ENCODE data around the gene UBR3. TPM values are rescaled to one million over a fixed set of nuclear protein-coding genes. Genes with fewer than 3 reads are reported as not detected.

The UBR3 gene
- total RNA-seq, 1 donor from 2014 or later = 109 TPM

DNA sequence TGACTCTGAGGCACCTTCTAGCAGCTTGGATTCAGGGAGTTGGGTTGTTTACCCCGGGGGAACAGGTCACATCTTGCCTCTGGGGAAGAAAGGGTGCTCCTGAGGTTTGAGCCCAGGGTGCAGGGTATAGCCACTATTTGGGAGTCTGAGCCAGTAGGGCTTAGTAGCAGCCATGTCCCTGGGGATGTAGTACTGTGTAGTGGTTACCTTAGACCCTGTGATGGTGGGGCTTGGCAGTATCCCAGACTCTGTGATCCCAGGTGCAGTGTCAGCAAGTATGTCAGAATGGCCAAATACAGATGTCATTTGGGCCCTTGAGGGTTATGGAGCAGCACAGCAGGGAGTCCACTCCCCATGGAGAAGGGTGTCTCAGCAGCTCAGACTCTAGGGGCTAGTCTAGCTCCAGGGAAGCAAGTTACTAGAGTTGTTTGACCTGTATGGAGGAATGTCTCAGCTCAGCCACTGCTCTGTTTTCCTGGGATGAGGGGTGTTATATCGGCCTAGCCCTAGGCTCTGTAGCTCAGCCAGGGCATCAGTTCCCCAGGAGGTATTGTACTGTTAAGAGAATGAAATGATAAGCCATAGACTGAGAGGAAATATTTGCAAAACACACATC is 151.3 kb downstream of the UBR3 start:
- ATAC-seq (no peak), DNase-seq (ENCODE audit: missing footprints) (no peak)
- intact Hi-C loops (cut with DNase I) = no loop called here

DNA sequence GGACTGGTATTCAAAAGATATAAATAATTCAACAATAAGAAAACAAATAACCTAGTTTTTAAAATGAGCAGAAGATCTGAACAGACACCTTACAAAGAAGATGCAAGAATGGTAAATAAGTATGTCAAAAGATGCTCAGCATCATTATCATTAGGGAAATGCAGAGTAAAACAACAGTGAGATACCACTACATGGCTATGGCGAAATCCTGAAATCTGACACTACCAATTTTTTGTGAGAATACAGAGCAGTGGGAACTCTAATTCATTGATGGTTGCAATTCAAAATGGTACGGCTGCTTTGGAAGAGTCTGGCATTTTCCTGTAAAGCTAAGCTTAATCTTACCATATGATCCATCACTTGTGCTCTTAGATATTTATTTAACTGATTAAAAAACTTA is 151.8 kb downstream of the UBR3 start:
- intact Hi-C loops (cut with DNase I) = no loop called here
- DNase-seq (ENCODE audit: missing footprints) (no peak), ATAC-seq (no peak)

DNA sequence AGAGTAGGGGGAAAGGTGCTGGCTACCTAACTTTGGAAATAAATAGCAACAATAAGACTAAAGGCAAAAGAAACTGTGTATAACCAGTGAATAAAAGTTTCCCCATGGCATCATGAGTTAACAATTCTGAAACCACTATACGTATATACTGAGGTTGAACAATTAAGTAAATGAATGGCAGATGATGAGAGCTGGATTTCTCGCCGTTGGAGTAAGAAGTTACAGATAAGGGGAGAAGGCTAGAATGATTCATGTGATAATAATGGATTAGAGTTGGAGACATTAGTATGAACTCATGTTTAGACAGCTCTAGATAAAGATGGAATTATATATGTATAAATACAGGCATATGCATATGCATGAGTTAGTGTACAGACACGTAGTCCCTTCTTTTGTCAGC is 152.7 kb downstream of the UBR3 start:
- DNase-seq (ENCODE audit: missing footprints) (no peak), ATAC-seq (no peak)
- intact Hi-C loops (cut with DNase I) = no loop called here

DNA sequence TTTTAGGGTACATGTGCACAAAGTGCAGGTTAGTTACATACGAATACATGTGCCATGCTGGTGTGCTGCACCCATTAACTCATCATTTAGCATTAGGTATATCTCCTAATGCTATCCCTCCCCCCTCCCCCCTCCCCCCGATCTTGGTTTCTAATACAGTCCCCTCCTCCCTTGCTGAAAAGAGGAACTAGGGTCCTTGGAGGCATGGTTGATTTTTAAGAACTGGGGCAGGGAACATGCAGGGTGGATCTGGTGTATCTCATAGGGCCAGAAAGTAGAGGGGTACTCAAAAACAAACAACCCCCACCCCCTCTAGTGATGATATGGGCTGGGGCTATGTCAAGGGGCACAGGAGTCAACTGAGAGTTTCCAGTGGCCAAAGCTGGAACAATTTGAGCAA is 153.4 kb downstream of the UBR3 start:
- no peak for ATAC-seq
- DNase-seq (ENCODE audit: missing footprints) = no peak
- intact Hi-C loops (cut with DNase I) = no loop called here

DNA sequence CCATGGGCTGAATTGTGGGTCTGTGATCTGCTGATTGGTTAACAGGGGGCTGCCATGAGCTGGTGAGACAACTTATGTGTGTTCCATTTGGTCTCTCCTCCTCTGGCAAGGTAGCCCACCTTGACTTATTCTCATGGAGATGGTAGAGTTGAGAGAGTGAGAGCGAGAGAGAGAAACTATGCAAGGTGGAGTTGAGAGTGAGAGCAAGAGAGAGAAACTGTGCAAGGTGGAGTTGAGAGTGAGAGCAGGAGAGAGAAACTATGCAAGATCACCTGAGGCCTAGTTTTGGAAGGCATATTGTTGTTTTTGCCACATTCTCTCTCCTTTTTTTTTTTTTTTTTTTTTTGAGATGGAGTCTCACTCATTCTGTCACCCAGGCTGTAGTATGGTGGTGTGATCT is 155.7 kb downstream of the UBR3 start:
- intact Hi-C loops (cut with DNase I) = no loop called here
- DNase-seq (ENCODE audit: missing footprints) = no peak
- no peak for ATAC-seq

DNA sequence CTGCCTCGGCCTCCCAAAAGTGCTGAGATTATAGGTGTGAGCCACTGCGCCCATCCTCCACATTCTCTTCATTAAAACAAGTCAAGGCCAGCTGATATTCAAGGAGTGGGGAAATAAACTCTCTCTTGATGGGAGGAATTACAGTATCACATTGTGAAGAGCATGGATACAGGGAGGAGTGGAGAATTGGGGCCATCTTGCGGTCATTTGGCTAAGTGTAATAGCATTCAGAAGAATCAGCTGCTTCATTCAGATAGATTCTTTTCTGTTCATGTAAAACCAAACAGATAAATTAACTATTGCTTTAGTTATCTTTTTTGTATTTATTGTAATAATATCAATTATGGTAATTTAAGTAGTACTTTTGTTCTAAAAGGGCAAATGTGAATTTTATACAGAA is 156.3 kb downstream of the UBR3 start:
- DNase-seq (ENCODE audit: missing footprints) = no peak
- no peak for ATAC-seq
- intact Hi-C loops (cut with DNase I) = no loop called here

DNA sequence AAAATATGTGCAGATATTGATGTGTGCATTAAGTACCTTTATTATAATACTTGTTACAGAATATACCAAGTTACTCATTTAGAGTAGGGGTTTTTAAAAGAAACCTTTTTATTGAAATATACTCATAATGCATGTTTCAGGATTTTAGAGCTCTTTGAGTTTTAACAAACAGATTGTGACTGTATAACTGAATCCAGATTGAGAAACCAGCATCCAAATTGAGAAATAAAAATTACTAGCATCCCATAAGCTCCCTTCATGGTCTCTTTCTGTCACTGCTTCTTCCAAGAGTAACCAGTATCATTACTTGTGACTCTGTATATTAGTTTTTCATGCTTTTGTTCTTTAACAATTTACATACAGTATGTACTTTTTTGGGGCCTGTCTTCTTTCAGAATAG is 156.9 kb downstream of the UBR3 start:
- no peak for DNase-seq (ENCODE audit: missing footprints)
- intact Hi-C loops (cut with DNase I) = no loop called here
- ATAC-seq = no peak

DNA sequence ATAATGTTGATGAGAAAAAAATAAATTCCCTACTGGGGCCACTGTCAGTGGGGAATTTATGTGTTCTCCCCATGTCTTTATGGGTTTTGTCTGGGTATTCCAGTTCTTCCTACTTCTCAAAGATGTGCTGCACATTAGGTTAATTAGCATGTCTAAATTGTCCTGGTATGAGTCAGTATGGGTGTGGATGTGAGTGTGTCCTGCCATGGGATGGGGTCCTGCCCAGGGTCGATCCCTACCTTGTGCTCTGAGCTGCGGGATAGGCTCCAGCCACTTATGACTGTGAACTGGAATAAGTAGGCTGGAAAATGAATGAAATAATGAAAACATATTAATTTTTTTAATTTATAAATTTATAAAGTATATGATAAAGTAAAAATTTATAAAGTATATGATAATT is 167.5 kb downstream of the UBR3 start:
- ATAC-seq (no peak), DNase-seq (ENCODE audit: missing footprints) (no peak)
- intact Hi-C loops (cut with DNase I) = no loop called here

DNA sequence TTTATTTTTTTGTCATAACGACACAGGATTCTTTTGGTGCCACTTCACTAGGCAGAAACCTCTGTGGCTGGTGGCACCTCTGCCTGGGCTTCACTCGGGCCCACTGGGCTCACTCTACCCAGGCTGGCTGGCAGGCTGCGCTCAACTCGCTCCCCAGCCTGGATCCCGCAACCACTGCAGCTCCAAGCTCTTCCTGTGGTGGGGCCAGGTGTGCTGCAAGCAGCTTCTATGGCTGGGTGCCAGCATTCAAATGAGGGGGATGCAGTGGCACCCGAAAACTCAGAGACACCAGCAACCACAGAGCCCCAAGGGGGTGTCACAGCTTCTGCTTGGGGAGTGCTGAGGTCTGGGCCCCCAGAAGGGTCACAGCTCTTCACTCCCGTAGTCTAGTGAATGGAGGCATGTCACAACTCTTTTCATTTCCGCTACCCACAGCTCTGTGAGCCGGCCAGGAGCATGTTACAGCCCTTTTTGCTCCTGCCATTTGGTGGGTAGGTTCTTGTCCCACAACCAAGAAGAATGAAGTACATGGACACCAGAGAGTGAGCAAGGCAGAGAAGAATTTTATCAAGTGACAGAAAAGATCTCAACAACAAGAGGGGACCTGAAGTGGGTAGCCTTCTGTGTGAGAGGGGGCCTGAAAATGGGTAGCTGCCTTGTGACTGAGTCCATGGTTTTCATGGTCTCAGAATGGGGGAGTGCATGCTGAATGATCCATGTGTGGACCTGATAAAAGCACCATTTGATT is 170.1 kb downstream of the UBR3 start:
- no peak for DNase-seq (ENCODE audit: missing footprints)
- intact Hi-C loops (cut with DNase I) = no loop called here
- no peak for ATAC-seq

DNA sequence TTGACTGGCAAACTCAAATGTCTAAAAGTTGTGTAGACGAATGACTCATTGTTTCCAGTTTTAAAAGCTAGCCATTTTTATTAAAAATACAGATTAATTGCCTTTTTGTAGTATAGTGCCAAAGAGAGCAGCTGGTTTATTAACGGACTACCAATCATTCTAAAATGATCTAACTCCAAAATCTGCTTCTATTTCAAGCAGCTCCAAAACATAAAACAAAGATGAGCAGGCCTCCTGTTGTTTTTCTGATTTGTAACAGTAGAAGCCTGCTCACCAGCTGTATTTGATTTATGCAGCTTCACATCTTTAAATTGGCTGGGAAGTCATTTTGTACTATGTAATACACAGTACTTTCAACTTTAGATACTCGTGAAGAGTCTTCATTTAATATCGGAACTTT is 171.8 kb downstream of the UBR3 start:
- DNase-seq (ENCODE audit: missing footprints) = no peak
- no peak for ATAC-seq
- intact Hi-C loops (cut with DNase I) = no loop called here

DNA sequence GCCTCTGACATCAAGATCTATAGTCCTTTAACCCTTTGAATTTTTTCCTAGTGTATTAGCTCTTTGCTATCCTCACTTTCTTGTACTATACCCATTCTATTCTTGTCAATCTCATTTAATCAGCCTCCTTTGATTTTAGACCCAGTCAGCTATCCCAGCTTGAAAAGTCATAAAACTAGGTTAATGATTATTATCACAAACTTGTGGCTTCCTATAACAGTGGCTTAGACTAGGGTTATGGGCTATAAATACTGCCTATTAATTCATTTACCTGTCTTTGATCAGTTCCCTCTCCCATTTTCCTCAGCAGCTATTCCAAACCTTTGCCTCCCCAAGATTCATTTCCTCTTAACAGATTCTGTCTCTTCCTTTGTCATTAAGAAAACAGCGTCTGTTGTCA is 174.8 kb downstream of the UBR3 start:
- ATAC-seq (no peak), DNase-seq (ENCODE audit: missing footprints) (no peak)
- intact Hi-C loops (cut with DNase I) = no loop called here

DNA sequence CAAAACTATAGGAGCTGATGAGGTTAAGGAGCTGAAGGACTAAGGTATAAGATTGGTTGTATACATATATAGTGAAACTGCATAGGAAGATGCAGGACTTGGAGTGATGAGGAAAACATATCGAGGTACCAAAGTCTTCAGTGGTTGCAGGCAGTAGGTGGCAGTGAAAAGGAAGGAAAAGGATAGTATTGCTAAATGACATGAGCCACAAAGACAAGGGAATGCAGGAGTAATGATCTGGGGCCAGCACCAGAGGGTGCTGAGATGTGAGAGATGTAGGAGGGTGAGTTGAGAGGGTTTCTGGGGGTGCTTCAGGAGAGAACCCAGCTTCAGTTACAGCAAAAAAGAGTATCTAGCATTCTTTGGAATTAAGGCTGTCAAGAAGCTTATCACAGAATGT is 178.4 kb downstream of the UBR3 start:
- intact Hi-C loops (cut with DNase I) = no loop called here
- DNase-seq (ENCODE audit: missing footprints) (no peak), ATAC-seq (no peak)

DNA sequence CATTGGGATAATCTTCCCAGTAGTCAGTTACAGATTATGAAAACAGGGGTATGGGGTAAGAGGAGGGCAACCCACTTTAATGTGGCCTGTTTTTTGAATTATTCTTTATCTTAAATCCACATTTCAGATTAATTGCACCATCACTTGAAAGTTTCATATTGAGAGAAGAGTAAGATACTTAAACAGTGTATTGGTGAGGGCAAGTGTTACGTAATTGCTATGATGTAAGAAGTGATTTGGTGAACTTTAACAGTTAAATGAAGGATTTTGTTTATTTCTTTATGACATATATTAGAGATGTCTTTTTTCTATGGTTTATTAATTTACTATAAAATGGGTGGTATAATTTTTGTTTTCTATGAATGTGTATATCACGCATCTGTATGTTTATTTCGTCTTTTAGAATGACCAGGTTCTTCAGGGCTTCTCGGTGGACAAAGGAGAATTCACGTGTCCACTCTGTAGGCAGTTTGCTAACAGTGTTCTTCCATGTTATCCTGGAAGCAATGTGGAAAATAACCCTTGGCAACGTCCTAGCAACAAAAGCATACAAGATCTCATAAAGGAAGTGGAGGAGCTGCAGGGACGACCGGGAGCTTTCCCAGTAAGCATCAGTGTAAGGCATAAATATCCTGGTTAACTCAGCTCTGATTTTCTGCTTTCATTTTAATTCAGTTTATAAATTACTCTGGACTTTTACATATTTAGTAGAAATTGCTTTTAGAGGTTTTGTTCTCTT is 179.5 kb downstream of the UBR3 start:
- intact Hi-C loops (cut with DNase I) = no loop called here
- DNase-seq (ENCODE audit: missing footprints) (no peak), ATAC-seq (no peak)

DNA sequence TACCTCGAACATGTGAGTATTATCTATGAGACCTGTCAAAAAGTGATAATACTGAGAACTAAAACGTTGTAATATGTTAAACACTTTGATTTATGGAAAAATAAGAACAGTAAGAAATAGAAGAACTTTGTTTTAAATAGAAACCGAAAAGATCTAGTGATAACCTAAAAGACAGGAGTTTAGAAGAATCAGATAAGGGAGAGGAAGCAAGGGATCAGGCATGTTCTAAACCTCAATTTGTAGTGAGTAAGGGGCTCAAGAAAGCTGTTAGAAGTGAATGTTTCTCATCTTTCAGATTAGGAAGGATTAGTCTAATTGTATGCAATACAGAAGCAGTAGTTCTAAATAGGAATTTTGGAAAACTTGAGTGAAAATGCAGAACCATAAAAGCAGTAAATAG is 182.0 kb downstream of the UBR3 start:
- DNase-seq (ENCODE audit: missing footprints) (no peak), ATAC-seq (no peak)
- intact Hi-C loops (cut with DNase I) = no loop called here

DNA sequence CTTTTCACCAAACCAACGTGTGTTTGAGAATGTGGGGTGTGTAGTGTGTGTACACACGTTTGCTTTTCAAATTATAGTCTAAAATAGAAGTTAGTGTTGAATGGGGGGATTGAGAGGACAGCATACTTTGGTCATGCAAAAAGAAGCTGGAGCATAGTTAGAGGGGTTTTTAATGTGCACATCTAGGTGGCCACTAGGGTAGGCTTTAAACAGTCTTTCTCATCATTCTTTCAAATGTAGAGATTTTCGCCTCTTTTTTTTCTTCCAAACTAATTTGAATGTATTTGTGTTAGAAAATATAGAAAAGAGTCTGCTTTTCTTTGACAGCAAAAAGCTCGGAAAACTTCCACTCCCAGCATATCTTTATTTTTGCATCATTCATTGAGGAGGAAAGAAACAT is 185.5 kb downstream of the UBR3 start:
- intact Hi-C loops (cut with DNase I) = no loop called here
- DNase-seq (ENCODE audit: missing footprints) = no peak
- no peak for ATAC-seq

DNA sequence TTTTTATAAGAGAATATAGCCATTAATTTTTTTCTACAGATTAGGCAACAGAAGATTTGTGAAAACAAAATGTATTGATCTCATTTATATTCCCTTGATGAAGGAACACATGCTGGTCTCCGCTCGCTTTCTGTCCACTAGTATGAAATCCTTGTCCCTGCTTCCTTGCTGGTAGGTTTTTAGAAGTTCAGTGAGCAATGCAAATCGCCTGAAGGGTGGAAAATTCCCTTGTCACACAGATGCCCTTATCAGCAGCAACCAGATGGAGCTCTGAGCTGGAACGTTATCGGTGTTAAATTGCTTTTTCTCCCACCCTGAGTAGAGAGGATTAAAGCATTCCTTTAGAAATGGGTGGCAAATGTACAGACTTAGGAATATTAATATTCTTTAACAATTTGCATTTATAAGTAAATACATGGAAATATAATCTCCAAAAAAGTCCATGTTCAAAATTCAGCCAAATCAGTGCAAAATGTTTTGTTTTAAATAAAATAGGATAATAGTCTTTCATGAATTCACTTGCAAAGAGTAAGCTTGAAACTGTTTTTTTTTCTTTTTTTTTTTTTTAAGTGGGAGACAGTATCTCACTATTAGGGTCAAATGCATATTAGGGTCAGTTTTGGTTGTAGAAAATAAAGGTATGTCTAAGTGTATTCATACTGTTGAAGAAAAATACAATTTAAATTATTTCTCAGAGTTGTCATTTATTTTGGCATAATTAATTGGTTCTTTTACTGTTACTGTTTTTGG is 186.7 kb downstream of the UBR3 start:
- intact Hi-C loops (cut with DNase I) = no loop called here
- DNase-seq (ENCODE audit: missing footprints) (no peak), ATAC-seq (no peak)

DNA sequence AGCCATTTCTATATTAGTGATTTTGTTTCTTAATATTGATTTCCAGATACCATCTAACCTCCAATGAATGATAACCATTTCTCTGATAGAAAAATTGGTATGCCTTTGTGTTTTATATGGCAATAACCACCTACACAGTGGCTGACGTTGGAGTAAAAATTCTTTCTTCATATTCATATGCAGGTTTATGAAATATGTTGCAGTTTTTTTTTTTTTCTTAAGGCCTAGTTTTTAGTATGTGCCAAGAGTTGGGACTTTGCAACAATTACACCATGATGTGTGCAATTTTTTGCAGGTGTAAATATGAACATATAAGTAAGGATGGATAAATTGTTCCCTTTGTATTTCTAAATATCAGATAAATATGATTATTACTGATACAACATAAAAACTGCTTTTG is 187.5 kb downstream of the UBR3 start:
- ATAC-seq (no peak), DNase-seq (ENCODE audit: missing footprints) (no peak)
- intact Hi-C loops (cut with DNase I) = no loop called here

DNA sequence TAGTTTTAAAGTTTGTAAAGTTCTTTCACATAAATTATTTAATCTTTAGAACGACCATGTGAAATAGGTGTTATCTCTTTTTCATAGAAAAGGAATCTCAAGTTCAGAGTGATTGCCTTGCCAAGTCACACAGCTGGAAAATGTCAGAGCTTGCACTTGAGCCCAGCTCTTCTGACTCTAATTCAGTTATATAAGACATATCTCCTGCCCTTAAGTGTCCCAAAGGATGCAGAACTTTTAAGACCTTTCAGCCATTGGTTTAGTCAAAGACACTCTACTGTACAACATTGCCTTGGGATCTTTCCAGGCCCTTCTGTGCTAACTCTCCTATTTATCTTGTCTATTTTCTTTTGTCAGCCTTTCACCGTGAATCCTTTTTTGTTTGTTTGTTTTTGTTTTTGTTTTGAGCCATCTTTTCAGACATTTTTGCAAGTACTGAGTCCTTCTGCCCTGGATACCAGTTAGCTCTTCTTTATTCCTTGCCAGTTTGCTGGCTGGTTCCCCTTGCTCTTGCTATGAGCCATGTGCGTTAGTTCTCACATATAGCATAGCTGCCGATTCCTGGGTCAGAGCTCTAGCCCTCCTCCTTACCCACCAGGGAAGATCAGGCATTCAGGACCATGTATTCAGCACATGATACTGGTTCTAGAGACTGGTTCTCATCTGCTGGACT is 190.7 kb downstream of the UBR3 start:
- ATAC-seq (peak; percentile 86), DNase-seq (ENCODE audit: missing footprints) (no peak)
- intact Hi-C loops (cut with DNase I) = no loop called here
